Myocyte (in vitro differentiated cells): ENCODE measurements around the gene SMPD3. TPM values are rescaled to one million over a fixed set of nuclear protein-coding genes. Genes with fewer than 3 reads are reported as not detected.

ENCODE experiments used
- DNase-seq: peaks from one replicate; pipeline ENCODE4 v3.0.0-alpha.2; 2012; ENCODE audit warnings: low read depth
- total RNA-seq: library from RNA; depleted of rRNA; stranded (reverse); fragments of >200 nt; gene quantifications from 2 replicates; pipeline ENCODE4 v1.2.3, GENCODE V29; 2014

The SMPD3 gene
- total RNA-seq, 1 donor from 2014 or later, result not detected

DNA sequence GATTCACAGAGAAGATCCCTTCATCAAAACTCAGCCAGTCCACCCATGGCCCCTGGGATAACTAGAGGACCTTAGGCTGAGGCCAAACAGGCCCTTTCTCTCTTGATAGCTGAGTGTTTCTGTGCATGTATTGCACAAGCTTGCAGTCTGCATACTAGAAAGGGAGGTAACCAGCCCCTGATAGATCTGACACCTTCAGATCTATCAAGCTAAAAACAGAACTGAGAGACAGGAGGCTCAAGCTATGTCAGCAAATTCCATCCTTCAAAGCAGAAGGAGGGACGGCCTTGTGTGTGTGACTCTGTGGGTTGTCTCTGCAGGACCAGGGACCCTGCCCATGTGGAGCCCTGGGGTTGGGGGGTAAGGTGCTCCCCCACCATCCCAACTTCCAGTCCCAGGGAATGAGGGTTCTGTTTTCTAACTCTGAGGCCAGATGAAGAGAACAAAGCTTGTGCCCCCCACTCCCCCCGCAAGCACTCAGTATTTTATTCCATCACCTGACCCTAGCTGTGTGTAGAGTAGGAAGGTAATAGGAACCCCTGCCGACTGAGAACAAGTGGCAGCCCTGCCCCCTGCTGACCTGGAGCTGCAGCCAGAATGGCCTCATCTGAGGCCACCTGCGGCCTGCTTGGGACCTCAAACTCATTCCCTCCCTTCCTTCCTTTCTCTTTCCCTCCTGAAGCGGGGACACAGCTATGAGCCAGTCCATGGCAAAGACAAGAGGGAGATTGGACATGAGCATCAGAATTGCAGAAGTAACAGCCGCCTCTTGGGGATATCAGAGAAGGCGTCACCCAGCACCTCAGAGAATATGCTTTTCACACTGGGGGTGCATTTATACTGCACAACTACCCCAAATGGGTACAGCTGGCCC, 63.8 kb downstream of the SMPD3 start:
- no peak for DNase-seq

DNA sequence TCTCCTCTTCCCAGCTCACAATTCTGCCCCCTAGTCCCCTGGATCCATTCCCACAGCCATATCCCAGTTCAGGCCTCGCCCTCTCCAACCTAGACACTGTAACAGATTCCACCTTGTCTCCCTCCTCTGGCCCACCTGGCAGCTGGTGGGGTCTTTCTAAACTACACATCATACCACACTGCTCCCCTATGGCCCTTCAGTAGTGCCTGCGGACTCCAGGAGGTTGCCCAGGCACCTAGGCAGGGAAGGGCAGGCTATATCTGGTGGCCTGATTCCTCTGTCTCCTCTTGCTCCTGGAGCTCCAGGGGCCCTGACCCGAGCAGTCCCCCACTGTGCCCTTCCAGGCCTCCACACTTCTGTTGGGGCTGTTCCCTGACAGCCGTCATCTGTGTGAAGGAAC, 64.5 kb downstream of the SMPD3 start:
- no peak for DNase-seq

DNA sequence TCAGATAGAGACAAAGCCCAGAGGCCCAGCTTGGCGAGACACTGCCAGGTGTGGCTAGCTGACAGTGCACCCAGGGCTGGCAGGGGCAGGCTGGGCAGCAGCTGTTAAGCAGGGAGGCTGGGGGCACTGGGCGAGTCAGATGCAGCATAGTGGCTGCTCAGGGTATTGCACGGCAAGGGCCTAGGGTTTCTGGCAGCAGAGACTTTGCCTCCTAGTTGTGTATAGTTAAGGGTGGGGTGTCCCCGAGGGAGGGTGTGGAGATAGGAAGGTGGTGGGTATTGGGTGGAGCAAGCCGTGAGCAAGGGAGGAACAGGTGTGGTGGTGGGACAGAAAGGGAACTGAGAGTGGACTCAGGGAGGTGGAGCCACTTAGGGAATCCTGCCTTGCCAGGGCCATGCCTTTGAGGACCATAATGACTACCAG, 66.0 kb downstream of the SMPD3 start:
- no peak for DNase-seq

DNA sequence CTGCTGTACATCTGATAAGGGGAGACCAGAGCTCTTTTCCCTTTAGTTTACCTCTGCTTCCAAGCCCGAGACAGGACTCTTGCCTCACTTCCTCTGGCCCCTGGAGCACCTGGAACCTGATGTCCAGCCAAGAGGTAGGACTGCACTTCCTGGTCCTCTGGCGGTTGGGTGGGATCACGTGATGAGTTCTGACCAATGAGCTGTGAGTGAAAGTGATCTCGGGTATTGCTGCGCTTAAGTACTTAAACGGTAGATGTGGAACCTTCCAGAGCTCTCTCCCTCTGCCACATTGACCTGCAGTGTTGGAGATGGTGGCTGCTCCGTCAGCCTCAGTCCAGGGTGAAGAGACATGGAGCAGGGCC, 67.0 kb downstream of the SMPD3 start:
- no peak for DNase-seq

DNA sequence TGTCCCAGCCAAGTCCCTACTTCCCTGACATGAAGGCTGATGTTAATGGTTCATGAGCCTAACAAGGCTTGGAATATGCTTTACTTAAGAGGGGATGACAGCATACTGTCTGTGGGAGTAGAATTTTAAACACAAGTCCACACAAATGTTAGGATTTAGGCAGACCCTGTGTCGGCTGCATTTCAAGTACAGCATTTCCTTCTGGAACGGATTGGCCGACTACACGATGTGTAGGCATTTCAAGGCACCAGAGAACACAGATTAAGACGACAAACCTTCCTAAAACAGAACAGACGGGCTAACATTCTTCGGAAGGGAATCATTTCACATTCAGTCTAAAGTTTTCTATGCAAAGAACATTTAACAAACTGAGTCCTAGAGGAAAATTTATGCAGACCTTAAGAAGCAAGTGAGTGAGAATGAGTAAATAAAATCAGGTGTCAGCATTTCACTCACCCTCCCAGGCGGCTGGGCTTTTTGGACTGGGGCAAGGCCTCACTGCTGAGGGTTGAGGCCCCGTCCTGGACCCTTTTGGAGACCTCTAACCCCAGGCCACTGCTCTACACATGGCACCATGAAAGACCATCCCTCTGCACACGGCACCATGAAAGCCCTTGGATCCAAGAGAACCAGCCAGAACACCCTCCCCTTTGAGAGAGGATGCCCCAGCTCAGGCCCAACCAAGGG, 67.5 kb downstream of the SMPD3 start:
- DNase-seq, result no peak

DNA sequence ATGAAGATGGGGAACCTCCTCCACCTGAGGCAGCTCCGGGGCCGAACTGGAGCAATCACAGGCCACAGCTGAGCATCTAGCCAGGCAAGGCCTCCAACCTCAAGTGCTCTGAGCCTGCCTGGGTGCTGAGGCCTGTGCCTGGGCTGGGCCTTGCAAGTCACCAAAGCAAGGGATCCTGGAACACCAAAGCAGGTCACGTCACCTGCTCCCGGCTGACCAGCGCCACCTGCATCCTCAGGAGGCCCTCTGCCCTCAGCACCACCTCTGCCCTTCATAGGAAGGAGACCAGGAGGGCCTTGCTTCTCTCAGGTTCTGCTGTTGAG, 68.0 kb downstream of the SMPD3 start:
- no peak for DNase-seq

DNA sequence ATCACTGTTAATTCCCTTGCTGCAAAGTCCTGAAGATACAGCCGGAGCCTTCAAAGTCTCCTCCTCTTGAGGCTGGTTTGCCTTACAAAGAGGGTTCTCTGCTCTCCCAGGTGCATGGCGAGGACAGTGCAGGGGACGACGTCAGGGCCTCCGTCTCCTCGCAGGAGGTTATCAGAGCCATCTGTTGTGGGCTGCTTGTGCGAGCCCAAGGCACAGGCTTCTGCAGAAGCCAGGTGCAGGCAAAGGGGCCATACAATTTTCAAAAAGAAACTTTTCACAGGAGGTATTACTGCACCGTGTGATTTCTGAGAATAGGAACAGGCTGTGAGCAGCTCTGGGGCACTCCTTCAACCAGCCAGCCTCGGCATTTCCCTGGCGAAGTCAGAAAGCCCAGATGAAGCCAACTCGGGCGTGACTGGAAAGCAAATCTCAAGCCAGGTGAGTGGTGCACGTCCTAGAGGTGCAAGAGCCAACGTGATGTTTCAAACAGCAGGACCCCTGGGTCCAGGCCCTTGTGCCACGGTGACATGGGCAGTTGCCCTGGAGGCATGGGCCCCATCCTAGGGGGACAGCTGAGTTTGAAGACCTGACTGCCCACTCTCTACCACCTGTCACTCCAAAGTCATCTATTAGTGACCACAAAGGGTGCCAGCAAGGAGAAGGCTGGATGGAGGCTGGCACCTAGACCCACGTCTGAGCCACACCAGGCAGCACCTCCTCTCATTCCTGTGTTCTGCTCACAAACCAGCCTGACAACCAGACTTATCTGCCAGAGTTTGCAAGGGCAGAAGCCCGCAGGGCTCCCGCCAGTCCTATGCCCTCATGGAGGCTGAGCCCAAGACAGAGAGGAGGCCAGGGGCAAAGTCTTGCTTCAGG, 68.6 kb downstream of the SMPD3 start:
- no peak for DNase-seq

DNA sequence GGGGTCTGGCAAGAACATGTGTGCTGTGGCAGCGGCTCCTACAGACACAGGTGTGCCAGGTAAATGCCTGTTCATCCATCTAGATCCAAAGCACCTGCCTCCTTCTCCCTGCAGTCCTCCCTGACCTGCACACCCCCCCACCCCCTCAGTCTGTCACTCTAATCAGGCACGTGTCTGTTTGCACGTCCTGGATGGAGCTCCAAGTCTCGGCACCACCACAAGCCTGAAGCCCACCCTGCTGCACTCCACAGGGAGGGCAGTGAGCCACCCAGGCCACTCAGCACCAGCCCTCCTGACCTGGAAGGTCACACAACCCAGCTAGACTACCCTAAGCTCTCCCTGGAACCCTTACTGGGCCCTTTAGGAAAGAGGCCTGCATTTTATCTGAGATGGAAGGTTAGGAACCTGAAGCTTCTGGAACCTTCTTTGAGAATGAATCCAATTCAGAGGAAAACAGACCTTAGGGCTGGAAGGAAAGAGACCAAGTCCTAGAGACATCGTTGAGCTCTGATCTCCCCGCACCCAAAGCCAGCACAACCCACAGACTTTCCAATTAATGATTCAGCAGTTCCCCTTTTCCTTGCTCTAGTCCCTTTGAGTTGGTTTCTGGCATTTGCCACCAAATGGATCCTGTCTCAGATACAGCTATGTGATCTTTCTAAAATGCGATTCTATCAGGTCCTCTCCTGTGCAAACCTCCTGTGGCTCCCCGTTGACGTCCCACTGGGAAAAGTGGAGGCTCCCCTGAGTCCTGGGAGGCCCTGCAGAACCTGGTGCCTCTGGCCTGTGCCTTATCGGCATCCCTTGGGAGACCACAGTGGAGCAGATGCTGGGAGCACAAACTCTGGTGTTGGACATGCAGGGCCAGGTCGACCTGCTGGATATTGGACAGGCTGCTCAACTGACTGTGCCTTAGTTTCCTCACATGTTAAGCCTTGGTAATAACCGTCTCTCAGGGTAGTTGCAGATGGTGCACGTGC, 69.6 kb downstream of the SMPD3 start:
- DNase-seq, result no peak

DNA sequence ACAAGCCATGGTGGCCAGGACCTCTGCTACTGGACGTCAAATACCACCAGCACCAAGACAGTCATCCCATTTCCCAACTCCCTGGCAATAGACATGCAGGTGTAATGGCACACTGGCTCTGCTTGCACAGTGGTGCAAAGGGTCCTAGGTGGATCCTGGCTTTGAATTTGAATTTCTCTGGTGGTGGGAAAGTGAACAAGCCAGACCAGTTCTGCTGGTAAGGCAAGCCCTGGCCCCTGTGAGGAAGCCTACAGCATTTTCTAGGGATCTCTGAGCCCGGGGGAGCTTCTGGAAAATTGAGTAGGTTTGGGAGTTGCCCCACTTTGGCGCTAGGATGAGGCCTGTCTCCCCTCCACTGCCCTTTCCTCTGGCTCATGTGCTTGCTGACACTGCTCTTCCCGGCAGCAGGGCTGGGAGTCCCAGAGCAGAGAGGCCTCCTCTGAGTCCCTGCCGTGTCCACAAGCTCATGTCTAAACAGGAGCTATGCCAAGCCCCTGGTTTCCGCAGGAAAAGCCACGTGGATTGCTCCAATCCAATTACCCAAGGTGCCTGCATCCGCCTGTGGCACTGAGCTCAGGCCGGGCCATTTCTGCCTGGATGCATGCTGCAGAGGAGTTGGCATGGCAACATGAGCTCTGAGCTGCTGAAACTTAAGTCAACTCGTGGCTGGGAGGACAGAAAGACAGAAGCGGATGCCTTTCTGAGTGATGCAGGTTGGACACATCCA, 70.5 kb downstream of the SMPD3 start:
- no peak for DNase-seq

DNA sequence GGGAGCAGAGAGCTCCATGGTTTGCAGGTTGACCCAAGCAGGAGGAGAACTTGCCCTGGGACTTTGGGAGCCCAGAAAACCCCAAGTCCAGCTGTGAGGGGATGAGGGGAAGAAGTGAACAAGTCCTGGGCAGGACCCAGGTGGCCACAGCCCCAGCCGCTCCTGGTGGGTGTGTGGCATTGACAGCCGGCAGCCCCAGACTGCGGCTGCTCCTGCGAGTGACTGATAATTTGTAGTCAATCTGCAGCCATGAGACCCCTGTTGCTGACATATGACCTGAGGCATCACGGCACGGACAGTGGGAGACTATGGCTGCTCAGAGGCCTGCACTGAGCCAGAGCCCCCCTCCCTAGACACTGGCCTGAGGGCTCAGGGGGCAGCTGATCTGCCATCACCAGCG, 71.1 kb downstream of the SMPD3 start:
- no peak for DNase-seq

DNA sequence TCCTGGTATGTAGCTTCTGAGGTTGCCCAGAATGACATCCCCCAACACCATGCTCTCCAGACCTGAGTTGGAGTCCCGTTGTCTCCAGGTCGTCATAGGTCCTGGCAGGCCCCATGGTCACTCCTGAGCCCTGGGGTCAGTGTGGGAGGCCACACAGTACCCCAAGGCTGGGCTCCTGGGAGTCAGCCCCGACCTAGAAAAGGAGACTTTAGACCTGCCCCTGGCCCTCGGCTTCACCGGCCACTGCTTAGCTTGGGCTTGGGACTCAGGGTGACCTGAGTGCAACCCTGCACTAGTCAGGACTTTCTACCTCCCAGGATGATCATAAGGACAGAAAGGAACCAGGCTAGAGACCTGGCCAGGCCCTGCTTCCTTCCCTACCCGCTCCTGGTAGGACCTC, 71.7 kb downstream of the SMPD3 start:
- no peak for DNase-seq

DNA sequence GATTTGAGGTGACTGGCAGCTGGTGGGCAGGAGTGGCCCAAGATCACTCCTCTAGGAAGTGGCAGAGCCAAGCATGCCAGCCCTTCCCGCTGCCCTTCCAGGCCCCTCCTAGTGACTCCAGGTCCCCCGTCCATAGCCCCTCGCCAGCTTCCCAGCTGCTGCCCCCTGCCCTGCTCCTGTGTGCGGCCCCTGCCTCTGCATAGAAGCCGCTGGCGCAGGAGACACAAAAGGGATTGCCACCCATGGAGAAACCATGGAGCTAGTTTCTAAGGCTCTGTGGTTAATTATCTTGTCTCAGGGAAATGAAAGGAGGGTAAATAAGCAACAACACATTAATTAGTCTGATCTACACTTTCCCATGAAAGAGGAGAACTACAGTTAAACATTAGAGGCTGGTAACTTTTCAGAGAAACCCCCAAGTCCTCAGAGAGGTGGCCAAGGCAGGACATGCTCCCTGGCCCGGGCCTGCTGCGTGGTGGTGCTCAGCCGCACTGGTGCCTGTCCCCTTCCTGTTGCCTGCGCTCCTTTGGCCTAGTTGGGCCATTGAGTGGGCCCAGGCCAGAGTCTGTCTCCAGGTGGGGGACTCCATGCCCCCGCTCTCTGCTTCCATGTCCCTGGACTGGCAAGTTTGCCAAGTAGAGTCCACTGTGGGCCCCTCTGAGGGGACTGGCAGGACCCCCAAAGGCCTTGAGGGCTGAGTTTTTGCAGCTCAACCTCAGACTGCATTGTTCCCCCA, 72.3 kb downstream of the SMPD3 start:
- no peak for DNase-seq

DNA sequence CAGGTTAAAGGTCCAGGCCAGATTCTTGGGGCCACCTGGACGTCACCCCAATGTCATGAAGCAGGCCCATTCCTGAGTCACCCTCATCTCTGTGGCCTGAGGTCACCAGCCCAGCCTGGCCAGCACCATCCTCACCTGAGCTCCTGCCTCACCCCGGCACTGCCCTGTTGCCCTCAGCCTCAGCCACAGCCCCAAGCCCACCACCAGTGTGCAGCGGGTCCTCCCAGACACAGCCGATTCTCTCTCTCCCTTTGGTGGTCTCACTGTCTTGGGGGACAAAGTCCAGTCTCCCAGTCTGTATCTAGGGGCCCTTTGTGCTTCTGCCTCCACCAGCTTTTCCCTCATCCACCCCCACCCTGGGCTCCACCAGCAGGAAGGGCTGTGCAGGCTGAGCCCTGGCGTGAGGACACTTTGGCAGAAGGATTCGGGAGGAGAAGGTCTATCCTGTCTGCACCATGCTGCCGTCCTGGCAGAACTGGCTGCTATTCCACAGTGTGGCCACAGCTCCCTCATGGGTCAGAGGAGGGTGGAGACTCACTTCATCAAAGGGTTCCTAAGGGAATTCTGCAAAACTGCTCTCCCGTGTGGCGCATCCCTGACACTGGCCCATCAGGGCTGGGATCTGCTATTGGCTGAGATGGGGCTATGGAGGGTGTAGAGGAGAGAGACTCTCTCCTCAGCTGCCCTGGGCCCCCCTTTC, 73.2 kb downstream of the SMPD3 start:
- no peak for DNase-seq

DNA sequence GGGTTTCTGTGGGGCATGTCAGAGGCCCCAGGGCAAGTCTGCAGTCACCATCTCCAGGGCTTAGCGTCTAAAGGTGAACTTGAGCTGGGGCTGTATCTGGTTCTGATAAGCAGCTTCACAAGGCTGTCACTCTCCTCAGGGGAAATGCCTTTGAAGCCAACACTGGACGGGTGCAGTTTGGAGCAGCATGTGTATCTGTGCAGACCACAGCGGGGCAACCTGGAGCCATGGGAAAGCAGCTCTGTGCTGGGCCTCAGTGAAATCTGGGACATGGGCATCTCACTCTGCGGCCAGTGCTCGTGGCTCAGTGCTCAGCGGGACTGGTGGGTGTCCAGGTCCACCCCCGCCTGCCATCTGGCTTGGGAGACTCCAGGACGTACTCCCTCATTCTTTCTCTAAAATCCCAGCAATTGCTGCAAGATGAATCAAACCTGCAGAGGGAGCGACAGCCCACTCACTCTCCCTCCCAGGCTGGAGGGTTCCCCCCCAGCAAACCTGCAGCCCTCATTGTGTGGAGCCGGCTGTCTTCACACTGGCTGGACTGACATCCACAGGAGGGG, 74.0 kb downstream of the SMPD3 start:
- no peak for DNase-seq

DNA sequence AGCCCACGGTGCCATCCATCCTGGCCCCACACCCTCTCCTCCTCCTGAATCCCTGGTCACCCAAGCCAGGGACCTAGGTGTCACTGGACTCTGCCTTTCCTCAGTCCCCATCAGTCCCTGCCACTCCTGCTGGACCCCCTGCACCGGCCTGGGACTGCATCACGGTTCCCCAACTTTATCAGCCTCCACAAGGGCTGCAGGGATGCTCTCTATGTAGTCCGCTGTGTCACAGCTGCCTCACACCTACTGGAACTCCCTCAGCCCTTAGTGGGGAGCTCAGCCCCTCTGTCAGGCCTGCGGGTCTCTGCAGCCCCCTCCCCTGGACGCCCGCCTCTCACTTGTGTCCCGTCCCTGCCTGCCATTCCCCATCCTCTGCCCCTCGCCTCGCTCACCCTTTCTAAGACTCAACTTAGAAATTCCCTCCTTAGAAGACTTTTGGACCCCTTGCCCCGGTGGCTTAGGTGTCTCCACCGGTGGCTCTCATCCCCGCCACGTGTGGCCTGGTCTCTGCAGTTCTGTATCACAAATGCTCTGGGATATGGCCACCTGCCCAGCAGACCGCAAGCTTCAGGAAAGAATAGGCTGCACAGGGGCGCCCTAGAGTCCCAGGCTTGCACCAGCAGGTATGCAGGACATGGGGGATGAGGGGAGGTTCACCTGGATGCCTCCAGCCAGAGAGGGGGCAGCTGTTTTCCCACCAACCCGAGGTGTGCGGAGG, 74.6 kb downstream of the SMPD3 start:
- DNase-seq, result no peak

DNA sequence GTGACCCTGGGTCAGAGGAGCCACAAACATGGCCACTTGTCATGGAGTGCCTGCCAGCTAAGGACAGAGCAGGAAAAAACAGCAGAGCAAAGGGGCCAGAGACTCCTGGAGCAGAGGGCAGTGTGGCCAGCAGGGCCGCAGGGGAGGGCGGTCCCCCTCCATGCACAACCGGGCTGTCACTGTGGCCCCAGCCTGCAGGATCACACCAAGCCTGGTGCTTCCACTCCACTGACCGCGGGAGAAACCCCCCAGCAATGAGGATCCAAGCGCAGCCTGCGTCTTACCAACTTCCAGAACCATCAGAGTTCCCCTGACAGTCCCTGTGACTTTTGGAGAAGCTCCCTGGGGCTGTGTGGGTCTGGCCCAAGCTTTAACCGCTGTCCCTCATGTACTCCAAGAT, 75.5 kb downstream of the SMPD3 start:
- no peak for DNase-seq

DNA sequence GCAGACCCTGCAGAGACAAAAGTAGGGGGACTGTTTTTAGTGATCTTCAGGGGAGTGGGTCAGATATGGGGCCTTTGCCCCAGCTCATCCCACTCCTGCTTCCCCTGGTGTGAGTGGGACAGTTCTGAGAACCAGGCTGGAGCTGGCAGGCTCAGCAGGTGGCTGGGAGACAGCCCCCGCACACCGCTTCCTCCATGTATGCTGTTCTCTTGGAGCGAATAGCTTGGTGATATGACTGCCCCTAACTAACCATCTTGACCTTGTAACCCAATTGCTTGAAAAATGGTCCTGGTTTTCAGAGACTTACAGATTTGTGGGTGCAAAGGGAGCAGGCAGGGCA, 76.0 kb downstream of the SMPD3 start:
- no peak for DNase-seq
